GM18517 (cell line): ENCODE results near the gene ATG4D.
"Not testable (repeated sequence)": the region's sequence is repeated elsewhere in the genome, so short reads cannot be mapped to it uniquely, and the experiment has no call there.

Experiments
- ATAC-seq: cut with Tn5 transposase; IDR thresholded peaks from one replicate; pipeline ENCODE4 v1.9.1; 2021; ENCODE audit warnings: mild to moderate bottlenecking, moderate library complexity; ENCODE audit not compliant: unreplicated experiment

The ATG4D gene

GRCh38 chr19:10573793-10574192 is 30.1 kb downstream of the ATG4D start:
- ATAC-seq: not testable (repeated sequence)

- no peak for ATAC-seq
Measured at GRCh38 chr19:10574462-10574861, 30.8 kb downstream of the ATG4D start.

DNA sequence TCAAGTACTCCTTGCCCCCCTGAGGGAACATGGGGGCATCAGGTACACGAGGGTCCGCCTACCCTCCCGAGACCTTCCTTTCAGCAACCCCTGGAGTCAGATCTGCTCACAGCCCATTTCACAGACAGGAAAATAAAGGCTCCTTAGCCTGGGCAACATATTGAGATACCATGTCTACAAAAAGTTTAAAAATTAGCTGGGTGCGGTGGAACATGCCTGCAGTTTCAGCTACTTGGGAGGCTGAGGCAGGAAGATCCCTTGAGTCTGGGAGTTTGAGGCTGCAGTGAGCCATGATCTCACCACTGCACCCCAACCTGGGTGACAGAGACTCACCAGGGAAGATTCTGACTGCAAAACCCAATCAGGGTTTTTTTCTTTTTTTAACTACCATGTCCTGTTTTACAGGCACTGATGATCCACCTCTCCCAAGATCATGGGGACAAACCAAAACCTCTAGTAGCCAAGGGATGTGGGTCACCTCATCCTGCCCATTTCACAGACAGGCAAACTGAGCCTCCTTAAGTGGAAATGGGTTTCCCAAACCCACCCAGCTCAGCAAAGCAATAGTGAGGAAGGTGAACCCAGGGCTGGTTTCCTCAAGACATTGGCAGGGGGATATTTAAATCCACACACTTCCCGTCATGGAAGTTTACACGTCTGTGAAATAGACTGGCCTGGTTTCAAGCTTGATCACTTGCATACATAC is 31.5 kb downstream of the ATG4D start:
- ATAC-seq: no peak

GRCh38 chr19:10577951-10578350 is 34.2 kb downstream of the ATG4D start:
- ATAC-seq: no peak

DNA sequence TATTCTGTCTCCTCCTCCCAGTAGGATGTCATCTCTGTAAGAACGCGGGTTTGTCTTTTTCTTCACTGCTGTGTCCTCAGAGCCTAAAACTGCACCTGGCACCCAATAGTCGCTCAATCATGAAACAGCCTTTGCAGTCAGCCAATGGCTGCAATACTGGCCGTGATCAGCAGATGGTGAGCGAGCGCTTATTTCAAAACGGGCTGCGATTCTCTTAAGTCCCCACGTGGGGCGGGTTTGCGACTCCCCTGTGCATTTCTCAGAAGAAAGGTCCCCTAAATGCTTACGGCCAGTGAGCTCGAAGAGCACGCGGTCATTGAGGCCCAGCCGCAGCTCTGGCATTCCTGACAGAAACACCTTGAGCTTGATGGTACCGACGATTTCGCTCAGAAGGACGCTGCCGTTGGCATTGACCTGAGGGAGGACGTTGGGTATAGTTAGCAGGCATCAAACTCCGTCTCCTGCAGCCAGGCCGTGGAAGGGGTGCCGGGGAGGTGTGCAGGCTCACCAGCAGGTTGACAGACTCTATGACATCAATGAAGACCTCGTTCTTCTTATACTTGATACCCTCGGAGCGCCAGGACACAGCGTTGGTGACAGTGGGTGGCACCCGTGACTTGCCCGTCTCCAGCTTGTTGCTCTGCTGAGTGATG is 37.4 kb downstream of the ATG4D start:
- no peak for ATAC-seq

DNA sequence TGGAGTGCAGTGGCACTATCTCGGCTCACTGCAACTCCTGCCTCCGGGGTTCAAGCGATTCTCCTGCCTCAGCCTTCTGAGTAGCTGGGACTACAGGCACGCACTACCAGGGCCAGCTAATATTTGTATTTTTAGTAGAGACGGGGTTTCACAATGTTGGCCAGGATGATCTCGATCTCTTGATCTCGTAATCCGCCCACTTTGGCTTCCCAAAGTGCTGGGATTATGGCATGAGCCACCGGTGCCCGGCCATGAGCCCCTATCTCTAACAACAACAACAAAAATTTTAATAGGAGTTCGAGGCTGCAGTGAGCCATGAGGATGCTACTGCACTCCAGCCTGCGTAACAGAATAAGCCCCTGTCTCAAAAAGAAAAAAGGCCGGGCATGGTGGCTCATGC is 38.4 kb downstream of the ATG4D start:
- ATAC-seq: no peak

DNA sequence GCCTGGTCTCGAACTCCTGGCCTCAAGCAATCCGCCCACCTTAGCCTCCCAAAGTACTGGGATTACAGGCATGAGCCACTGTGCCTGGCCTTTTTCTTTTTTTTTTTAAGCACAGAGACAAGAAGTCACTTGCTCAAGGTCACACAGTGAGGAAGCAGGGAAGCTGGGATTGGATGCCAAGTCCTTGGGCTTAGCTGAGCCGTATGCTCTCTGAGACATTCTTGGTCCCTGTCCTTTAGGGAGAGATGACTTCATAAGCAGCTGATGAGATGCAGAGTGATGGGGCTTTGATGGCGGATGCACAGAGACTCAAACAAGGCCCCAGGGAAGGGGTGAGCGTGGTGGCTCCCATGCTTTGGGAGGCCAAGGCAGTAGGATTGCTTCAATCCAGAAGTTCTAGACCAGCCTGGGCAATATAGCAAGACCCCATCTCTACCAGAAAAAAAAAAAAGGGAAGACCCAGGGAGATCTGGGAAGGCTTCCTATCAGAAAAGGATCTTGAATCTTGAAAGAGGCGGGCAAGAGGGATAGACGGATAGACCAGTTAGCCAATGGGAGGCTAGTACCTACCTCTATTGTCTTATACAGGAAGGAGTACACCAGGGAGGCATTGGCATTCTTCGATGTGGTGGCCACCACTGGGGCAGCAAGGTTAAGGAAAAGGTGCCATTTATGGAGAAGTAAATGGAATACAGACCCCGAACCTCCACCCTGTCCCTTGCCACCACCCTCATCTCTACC is 39.5 kb downstream of the ATG4D start:
- ATAC-seq: no peak

GRCh38 chr19:10586396-10586795 is 42.7 kb downstream of the ATG4D start:
- no peak for ATAC-seq

GRCh38 chr19:10587022-10587838 is 43.5 kb downstream of the ATG4D start, which contains the start of gene AP1M2:
TSS of gene AP1M2 (minus strand) at chr19:10587312. CDS start at chr19:10587231, 81 bp downstream.
- ATAC-seq: no peak

DNA sequence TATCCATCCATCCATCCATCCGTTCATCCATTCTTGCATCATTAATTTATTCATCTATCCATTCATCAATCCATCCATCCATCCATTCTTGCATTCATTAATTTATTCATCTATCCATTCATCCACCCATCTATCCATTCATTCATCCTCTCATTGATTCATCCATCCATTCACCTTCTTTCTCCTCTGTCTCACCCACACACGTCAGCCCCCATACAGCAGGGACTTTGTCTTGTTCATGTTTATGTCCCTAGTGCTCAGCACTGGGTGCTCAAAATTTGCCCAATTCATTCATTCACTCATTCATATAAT is 44.1 kb downstream of the ATG4D start:
- no peak for ATAC-seq

GRCh38 chr19:10593148-10593547 is 49.4 kb downstream of the ATG4D start:
- ATAC-seq: no peak

- peak; percentile 62 for ATAC-seq
Measured at GRCh38 chr19:10593820-10594637, 50.3 kb downstream of the ATG4D start.

- ATAC-seq: no peak
Measured at GRCh38 chr19:10600149-10600548, 56.4 kb downstream of the ATG4D start.

GRCh38 chr19:10601999-10602329 is 58.3 kb downstream of the ATG4D start:
- ATAC-seq: no peak

GRCh38 chr19:10602330-10603083 is 58.8 kb downstream of the ATG4D start:
- peak; percentile 42 for ATAC-seq
